Renal cortical epithelial cell (primary cell): ENCODE data around the gene ENTPD6. TPM values are rescaled to one million over a fixed set of nuclear protein-coding genes. Genes with fewer than 3 reads are reported as not detected.
"Not testable (repeated sequence)": the region's sequence is repeated elsewhere in the genome, so short reads cannot be mapped to it uniquely, and the experiment has no call there.

Source experiments
- DNase-seq: peaks from one replicate; pipeline ENCODE4 v3.0.0-alpha.2; 2011; ENCODE audit warnings: low read depth
- total RNA-seq: library from RNA; depleted of rRNA; stranded (reverse); fragments of >200 nt; gene quantifications from 2 replicates; pipeline ENCODE4 v1.2.3, GENCODE V29; 2014

The ENTPD6 gene
- total RNA-seq, result 62.1 and 86.3 TPM in 2 replicates

DNA sequence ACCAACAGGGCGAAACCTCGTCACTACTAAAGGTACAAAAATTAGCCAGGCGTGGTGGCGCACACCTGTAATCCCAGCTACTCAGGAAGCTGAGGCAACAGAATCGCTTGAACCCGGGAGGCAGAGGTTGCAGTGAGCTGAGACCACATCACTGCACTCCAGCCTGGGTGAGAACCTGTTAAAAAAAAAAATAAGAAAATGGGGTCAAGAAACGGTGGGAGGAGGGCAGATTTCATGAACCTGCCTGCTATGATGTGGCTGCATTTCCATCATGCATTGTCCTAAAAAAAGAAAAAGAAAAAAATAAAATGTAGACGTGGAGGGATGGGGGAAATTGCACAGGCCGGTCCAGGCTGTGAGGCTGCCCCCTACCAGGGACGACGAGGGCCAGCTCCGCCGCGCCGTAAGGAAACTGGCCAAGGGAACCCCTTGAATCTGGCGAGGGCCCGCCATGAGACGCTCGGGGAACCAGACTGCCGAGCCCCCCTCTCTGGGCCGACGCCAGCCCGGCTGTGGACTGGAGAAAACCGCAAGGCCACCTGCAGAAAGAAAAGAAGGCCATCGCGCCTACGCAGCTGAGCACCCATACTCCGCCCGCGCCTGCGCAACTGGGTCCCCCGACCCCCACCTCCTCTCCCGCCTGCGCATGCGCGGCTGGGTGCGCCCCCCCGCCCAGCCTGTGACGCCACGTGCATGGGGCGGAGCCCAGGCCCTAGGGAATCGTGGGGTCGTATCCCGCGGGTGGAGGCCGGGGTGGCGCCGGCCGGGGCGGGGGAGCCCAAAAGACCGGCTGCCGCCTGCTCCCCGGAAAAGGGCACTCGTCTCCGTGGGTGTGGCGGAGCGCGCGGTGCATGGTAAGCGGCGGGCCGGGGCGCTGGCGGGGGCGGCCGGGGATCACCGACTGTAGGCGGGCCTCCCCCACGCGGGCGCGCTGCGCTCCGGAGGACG lies at the start of gene ENTPD6:
Gene ENTPD6, plus strand, starts transcription at position 699 of the 948 bp plus-strand sequence. CDS start 10,825 bp downstream, outside the sequence.
- DNase-seq, result peak; percentile 55

DNA sequence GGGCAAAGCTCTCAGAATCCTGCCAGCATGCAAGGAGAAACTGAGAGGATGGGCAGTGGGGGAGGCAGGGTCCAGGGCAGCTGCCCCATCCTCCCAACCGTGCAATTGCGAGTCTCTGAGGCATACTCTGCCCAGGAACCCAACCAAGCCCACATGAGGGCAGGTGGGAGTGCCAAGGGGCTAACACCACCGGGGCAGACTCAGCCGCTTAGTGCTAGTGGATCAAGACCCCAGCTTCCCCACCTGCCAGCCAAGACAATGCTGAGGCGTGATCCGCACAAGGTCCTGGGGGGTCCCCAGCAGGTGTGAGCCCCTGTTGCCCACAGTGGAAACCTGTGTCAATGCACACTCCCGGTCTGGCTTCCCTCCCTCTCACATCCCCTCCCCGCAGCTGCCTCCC lies 48.5 kb upstream of the ENTPD6 start:
- DNase-seq, result no peak

DNA sequence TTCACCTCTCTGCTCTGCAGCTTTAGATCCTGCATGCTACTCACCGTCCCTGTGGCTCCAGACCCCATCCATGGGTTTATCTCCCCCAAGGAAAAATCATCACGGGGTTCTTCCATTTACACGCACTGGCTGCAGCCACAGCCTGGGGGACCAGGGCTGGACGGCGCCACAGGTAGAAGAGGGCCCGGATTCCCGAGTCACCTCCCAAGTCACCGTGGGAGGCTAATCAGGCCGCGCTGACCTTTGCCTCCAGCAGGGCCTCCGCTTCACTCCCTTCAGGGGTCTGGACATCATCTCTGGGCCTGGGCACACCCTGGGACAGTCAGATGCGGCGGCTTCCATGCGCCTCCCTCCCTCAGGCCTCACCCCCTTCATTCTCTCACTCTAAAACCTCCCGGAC lies 47.8 kb upstream of the ENTPD6 start:
- no peak for DNase-seq

DNA sequence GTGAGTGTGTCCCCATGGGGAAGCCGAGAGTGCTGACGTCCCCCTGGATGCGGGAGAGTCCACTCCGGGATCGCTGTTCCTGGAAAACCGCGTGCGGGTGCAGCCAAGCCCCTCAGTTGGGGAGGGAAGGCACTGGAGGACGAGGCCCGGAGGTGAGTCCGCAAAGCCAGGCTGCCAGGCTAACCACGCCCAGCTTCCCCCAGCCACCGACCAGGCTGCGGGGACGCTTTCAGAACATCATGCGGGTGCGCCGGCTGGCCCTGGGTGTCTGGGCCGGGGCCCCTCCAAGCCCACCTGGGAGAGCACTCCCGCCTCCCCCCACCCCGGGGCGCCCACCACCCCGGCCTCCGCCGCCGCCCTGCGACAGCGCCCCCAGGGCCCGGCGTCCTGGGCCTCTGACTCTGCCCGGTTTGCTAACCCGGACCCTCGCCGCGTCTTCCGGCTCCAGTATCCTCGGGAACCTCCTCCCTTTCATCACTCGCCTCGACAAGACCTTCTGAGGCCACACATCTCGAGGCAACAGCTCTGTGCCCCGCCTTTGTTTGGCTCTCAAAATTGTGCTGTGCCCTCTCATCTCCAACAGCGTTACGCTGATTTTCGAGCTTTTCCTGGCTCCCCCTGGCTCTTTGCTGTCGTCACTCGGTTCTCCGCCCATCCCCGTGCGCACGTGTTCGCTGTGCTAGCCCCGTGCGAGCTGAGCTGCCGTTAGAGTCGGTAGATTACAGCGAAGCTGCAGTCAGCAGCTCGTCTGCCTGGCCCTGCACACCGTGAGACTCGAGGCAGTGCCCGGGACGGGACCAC lies 47.1 kb upstream of the ENTPD6 start:
- no peak for DNase-seq

DNA sequence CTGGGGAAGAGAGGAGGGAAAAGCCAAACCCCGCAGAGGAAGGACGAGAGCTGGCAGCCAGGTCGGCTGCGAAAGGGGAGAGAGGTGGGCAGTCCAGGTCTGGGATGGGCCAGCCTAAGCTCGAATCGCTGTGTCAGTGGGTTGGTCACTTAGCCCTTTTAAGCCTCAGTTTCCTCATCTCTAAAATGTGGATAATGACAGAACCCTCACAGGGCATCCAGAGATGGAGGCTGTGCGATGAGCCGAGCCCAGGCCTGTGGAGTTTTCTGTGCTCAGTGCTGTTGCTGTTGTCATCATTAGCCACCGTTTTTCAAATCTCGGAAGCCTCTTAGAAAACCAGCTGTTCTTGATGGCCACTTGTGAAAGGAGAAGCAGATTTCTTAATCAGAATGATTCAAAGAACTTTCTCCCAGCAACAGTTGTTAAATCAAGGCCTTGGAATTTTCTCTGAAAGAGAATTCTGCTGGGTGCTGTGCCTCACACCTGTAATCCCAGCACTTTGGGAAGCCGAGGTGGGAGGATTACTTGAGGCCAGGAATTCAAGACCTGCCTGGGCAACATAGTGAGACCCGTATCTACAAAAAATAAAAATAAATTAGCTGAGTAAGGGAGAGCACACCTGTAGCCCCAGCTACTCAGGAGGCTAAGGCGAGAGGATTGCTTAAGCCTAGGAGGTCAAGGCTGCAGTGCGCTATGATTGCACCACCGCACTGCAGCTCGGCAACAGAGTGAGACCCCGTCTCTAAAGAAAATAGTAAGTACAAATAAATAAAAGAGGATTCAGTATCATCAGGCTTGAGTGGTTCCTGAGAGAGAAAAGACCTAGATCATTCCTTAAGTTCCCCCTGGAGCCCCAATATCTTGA lies 46.3 kb upstream of the ENTPD6 start:
- DNase-seq, result no peak

DNA sequence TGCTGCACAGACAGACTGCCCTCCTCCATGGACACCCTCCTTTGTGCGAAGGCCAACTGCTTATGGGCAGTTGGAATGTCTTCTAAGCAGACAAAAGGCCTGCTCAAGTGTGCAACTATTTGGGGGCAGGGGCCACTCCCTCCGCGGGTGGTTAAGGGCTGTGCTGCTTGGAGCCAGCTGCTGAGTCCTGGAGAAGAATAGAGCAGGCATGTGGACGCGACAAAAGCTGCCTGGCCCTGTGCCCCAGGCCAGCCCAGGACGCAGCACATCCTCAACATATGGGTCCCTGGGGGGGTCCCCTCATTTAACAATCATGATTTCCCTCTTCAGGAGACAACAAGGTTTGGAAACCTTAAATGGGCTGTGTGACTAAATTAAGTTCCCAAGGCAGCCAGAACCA lies 45.5 kb upstream of the ENTPD6 start:
- DNase-seq, result no peak

DNA sequence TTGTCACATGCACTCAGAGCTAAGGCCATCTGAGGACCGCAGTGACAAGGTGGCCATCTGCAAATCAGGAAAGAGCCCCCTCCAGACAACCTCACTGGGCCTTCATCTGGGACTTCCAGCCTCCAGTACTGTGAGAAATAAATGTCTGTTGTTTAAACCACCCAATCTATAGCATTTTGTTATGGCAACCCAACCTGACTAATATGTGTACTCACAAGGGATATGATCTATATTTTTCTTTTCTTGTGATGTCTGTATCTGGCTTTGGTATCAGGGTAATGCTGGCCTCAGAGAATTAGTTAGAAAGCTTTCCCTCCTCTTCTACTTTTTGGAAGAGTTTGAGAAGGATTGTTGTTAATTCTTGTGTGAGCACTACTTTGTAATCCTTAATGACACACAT lies 37.5 kb upstream of the ENTPD6 start:
- no peak for DNase-seq

DNA sequence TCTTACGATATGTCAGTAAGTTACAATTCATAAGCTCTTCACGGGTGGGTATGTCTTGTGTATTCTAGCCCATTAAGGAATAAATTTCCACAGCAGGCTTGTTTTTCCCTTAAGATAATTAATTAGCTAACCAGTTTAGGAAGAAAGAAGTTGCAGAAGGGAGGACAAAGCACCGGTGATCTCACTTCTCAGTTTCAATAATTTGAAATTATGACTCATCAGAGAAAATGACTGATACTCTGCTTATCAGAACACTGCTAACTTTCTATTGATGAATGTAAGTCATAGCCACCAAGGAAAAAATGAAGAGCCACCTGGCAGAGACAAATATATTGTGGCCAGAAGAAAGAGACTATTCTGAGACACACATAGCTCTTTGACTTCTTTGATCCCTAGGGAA lies 35.0 kb upstream of the ENTPD6 start:
- DNase-seq, result no peak

DNA sequence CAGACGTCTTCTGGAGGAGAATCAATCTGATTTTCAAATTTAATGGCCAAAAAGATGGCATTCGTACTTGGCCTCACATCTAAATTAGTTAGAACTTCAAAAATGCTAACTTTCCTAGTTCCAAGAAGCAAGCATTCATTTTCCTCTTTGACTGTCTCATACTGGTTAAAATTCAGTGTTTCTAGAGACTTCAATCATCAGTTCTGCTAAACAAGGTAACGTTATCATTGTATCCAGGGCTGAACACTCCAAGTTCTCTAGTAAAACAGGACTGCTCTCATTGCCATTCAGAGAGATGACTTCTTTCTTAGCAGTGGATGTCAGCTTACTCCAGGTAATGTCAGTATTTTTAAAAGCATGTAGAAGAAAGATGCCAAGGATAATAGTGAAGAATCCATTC lies 34.6 kb upstream of the ENTPD6 start:
- DNase-seq, result no peak

DNA sequence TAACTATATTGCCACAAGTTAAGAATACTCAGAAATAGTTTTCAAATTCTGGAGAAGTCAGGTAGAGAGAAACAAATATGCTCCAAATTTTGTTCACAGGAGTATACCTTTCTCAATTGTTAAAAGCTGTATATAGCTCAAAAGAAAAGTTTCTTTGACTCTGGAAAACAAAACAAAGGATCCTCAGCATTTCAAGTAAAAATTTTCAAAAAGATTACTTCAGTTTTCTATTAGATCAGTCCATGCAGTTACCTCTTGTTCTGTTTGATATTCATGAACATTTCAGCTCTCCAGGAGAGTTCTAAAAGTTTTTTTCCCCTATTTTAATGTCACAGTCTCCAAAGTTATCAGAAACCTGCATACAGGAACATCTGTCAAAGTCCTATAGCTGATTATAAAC lies 30.4 kb upstream of the ENTPD6 start:
- DNase-seq, result no peak

DNA sequence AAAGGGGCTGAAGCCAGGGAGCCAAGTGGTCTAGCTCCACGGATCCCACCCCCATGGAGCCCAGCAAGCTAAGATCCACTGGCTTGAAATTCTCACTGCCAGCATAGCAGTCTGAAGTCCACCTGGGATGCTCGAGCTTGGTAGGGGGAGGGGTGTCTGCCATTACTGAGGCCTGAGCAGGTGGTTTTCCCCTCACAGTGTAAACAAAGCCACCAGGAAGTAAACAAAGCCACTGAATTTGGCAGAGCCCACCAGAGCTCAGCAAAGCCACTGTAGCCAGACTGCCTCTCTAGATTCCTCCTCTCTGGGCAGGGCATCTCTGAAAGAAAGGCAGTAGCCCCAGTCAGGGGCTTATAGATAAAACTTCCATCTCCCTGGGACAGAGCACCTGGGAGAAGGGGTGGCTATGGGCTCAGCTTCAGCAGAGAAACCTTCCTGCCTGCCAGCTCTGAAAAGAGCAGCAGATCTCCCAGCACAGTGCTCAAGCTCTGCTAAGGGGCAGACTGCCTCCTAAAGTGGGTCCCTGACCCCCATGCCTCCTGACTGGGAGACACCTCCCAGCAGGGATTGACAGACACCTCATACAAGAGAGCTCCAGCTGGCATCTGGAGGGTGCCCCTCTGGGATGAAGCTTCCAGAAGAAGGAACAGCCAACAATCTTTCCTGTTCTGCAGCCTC lies 29.3 kb upstream of the ENTPD6 start:
- not testable (repeated sequence) for DNase-seq

DNA sequence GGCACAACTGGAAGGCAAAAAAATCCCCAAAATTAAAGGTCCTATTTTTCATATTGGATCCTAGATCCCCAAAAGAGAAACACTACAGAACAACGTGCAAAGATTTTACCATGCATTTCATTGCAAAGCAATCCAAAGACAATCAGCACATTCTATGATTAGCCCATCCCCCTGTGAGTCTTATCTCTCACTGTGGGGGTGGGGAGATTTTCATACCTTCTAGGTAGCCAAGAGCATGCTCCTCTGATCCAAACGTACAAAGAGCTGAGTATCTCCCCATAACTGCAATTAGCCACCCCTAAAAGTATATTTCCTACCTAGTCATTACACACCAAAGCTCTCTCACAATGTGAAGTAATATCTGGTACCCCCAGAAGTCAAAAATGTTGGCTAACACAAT lies 22.2 kb upstream of the ENTPD6 start:
- no peak for DNase-seq

DNA sequence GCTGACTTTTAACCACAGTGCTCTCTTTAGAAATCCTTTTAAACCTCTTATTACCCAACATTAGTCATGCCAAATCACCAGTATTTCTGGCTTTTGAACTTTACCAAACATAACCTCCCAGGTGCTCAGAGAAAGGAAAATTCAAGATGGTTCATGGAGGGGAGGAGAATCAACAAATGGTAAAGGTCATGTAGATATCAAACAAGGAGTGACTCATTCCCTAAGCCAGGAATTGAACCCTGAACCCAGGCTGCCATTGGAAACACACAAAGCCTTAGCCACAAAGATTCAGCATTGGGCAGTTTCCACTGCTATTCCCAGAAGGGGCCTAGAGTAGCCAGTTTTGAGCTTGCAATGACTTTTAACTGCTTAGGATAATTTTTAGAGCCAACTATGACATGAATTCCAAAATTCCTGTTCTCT lies 21.6 kb upstream of the ENTPD6 start:
- peak; percentile 40 for DNase-seq

DNA sequence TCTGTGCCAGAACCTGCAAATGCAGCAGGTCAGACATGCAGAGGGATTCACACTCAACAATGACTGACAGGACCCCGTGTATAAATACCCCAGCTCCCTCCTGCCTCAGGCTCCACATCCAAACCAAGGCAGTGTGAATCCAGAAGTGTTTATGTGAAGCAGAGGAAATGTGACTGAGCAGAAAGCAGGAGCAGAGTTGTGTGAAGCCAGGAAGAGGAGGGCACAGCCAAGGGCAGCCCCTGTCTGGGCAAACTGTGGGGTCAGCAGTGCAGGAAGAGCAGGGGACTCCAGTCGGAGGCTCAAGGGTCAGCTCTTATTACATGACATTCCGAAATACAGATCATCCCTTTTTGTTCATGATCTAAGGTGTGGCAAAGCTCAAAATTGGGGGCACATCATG lies 19.3 kb upstream of the ENTPD6 start:
- DNase-seq, result no peak

DNA sequence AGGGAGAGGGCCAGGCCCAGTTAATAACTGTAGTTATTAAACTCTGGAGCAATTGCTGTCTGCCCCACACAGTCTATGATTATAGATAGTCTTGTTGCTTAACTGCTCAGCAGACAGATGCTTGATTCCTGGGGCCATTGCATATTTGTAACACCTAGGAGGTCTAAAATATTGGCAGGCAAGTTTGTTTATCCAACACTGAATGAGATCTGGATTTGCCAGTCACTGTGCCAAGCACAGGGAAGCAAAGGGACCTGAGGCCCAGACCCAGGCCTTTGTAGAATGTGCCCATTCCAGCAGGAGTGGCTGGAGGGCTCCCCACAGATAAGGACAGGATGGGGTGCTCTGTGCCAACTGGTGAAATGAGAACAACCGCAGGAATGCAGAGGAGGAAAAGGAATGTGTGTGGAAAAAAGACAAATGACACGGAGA lies 17.6 kb upstream of the ENTPD6 start:
- DNase-seq, result no peak

DNA sequence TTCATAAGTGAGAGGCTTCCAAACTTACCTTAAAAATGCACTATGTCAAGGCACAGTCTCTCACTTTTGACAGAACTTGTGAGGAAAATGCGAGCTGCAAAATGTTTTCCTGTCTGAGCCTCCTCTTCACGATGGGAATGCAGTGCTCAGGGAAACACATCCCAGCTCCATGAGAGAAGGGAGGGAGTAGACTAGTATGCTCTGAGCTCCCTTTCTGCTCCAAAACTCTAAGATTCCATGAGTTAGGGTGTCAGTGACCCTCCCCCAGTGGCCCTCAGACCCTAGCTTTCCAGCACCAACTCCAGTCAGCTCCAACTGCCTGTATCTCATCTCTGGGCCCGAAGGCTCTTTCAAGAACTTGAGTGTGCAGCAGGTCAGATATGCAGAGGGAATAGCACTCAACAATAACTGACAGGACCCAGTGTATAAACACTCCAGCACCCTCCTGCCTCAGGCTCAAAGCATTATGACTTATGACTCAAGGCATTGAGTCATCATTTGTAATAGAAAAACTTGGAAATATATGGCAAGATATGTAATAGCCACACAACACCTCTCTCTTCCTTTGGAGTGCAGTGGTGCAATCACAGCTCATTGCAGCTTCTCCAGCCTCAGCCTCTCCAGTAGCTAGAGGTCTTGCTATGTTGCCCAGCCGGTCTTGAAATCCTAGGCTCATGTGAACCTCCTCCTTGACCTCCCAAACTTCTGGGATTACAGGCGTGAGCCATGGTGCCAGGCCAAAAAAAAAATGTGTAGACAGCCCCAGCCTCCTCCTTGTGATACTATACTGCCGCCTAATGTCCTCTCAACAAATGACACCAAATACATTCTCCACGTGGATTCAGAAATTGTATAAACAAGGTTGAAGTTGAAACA lies 16.7 kb upstream of the ENTPD6 start:
- peak; percentile 59 for DNase-seq

DNA sequence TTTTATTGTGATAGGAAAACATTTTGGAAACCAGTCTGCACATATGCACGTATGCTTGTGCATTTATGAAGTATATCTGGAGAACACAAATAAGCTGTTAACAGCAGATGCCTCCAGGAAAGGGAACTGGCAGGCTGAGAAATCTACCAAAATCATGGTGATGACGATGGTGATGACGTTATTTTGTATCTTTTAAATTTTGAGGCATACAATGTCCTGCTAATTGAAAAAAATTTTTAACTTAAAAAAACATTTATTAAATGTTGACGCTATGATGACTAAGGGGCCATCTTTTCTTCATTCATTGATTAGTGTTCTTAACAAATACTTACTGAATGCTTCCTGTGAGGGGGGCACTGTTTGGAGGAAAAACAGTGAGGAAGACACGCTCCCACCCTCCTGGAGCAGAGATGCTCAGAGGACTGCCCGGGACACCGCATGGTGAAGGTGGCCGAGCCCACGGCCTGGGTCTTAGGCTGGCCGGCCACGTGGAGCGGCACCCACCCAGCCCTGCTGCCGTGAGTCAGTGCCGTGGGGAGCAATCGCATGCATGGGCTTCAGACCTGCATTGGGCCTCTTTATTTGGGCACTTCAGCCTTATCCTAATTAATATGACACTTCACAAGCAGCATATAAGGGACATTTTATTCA lies 15.9 kb upstream of the ENTPD6 start:
- no peak for DNase-seq

DNA sequence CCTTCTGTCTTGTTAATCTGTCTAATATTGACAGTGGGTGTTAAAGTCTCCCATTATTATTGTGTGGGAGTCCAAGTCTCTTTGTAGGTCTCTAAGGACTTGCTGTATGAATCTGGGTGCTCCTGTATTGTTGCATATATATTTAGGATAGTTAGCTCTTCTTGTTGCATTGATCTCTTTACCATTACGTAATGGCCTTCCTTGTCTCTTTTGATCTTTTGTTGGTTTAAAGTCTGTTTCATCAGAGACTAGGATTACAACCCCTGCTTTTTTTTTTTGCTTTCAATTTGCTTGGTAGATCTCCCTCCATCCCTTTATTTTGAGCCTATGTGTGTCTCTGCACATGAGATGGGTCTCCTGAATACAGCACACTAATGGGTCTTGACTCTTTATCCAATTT lies 11.1 kb upstream of the ENTPD6 start:
- DNase-seq, result not testable (repeated sequence)

DNA sequence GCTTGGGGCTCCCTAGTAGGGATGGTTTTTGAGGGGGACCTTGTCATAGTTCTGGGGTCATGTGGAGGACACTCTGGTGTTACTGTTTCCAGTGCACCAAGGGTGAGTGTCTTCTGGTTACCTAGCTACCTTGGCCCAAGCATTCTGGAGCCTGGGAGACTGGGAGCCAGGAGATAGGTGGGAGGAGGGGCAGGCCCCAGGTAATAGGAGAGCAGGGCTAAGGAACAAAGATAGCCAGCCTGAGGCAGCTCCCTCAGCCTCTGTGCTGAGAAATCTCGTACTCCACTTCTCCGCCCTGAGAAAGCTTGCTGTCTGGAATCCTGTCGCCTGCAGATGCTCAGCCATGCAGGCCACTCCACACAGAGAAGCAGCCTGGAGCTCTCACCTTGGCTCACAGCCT lies 8.3 kb upstream of the ENTPD6 start:
- no peak for DNase-seq

DNA sequence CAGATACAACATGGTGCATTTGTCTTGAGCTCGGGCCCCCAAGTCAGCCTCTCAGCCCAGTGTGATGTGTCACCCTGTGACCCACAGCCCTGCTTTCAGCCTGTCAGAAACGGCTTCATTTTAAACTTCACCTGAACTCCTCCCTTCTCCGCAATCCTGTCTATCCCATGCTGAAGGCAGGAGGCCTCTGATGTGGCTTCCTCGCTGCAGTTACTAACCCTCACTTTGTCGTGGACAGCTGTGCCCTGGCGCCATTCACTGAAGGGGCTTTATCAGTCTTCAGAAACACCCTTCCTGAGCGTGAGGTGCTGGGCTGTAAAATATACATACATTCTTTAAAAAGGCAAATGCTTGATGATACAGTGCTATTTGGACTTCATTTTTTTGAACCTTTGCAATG lies 7.9 kb upstream of the ENTPD6 start:
- no peak for DNase-seq
